Measurements from ENCODE around the gene NFKBIZ. TPM values are rescaled to one million over a fixed set of nuclear protein-coding genes. Genes with fewer than 3 reads are reported as not detected.
"Not testable (repeated sequence)": the region's sequence is repeated elsewhere in the genome, so short reads cannot be mapped to it uniquely, and the experiment has no call there.

Gene NFKBIZ
- total RNA-seq, 1 donor from 2014 or later = 31.8 TPM

DNA sequence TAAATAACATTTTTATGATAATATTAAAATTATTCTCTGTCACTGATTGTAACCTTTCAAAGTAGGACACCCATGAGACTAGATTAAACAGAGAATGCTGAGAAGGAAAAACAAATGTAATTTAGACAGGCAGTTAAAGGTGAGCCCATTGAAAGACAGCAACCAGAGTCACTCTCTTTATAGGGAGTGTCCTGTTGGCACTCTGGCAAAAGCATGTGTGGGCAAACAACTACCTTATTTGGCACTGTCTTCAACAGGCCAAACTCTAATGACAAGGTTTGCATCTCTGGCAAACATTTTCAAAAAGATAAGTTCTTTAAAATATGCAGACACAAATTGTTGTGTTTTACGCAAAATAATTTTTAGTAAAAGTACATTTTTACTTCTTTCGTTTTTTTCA lies 29.8 kb downstream of the NFKBIZ start:
- no peak for DNase-seq

DNA sequence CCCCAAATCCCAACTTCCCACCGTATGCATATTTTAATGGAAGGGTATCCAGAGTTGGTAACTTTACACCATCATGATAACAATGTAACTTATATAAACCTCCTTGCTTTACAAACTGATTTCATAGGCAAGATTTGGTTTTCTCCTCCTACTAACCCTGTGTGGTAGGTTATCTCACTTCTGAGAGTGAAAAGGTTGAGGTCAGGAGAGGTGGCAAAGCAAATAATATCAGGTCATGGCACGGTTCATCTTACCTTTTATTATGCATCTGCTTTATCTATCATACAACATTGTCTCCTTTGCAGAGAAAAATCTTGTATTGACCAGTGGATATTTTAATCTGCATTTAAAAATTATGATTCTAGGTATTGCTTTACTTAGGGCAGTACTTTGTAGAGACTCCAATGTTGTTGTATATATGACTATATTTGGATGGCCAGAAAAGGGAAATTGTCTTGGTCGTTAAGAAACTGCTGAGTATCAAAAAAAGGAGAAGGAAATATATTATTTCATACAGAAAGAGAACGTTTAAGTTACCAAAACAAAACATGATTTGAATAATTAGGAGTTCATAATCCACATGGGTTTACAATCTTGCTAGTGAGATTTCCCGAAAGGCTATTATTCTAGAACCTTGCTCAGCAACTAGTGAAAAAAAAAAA lies 30.4 kb downstream of the NFKBIZ start:
- no peak for DNase-seq

DNA sequence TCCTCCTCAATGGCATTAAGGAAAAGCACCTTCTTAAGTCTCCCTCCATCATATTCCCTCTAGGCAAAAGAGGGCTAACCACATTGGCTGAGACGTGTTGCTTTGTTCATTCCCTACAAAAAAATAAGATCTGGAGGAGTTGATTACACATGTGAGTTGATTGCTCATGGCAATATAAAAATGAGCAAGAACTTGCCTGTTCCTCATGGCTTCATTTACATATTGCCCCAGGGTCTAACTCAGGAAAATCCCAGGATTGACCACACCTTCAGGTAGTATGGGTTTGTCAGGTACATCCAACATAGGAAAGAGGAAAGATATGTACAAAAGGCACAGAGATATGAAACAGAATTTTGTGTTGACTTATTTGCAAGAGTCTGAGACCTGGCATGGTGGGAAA lies 35.5 kb downstream of the NFKBIZ start:
- no peak for DNase-seq

DNA sequence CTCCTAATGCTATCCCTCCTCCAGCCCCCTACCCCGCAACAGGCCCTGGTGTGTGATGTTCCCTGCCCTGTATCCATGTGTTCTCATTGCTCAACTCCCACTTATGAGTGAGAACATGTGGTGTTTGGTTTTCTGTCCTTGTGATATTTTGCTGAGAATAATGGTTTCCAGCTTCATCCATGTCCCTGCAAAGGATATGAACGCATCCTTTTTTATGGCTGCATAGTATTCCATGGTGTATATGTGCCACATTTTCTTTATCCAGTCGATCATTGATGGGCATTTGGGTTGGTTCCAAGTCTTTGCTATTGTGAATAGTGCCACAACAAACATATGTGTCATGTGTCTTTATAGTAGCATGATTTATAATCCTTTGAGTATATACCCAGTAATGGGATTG lies 36.3 kb downstream of the NFKBIZ start:
- not testable (repeated sequence) for DNase-seq

DNA sequence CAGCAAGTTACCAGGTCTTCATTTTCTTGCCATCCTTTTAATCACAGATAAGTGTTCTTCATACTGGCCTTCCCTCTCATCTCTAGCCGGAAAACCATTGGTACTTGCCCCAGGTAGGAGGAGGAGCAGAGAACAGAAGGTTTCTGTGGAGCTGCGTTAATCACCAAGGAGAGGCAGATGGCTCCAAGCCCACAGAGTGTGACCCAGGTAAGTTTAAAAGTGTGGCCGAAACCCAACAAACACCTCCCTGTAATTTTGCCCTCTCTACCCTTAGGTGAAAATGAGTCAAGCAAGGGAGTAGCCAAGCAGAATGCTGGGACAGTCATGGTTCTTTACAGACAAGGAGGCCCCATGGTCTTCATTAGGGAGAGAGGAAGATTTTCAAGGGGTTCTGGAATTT lies 37.3 kb downstream of the NFKBIZ start:
- no peak for DNase-seq

DNA sequence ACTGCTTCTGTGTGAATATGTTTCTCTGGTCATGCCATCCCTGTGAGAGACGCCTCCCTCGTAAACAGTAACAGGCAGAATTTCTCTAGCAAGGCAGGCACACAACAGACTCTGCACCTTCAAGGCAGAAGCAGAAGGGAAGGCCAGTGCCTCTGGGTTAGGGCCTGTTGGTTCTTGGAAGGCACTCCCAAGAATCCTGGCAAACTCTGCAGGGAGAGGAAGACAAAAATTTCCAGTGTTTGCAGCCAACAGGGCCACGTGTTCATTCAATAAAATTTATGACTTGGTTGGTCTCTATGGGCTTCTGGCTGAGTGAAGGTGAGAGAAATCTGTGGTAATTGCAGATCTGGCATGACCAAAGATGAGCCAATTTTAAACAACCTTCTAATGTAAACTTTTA lies 39.3 kb downstream of the NFKBIZ start:
- DNase-seq = no peak

DNA sequence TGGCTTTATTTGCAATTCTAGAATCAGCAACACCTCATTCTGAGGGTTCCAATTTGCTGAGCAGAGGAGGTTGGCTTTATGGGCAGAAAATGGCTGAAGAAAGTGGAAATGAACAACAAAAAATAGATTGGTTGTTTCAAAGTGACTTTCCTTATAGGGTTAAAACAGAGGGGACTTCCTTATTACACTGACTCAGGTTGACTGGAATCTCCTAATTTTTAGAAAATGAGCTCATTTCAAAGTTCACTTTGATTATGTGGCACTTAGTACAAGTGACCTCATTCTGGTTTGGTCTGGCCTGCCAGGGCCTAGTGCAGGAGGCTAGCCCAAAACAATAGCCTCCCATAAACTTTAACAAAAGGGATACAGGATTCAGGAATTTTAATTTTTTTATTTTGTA lies 41.4 kb downstream of the NFKBIZ start:
- peak; percentile 62 for DNase-seq

DNA sequence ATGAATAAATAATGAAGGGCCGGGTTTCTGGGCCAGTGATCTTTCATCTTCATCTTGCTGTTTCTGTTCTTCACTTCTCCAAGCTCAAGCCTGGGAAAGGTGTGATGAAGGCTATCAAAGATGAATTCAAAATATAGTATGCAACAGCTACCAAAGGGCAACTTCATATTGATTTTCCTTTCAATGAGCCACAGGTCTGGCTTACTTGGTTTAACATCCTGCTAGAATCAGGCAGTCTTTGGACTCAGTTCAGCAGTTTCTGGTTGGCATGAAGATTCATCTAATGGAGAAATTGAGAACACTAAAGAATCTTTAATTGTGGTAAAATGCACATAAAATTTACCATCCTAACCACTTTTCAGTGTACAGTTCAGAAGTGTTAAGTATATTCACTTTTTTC lies 43.3 kb downstream of the NFKBIZ start:
- no peak for DNase-seq

DNA sequence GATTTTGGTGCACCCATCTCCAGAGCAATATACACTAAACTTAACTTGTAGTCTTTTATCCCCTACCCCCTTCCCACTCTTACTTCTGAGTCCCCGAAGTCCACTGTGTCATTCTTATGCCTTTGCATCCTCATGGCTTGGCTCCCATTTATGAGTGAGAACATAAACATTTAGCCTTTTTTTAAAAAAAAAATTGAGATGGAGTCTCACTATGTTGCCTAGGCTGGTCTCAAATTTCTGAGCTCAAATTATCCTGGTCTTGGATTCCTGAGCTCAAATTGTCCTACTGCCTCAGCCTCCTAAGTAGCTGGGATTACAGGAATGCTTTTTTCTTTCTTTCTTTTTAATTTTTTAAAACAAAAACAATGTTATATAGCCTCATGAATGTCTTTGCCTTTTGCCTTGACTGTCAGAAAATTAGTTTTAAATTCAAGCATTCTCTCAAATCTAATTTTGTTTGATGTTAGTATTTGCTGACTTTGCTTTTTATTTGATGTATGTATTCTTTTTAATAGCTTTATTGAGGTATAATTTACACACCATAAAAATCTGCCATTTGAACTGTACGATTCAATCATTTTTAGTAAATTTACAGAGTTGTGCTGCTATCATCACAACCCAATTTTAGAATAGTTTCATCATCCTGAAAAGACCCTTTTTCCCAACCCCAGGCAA lies 46.9 kb downstream of the NFKBIZ start:
- DNase-seq = no peak

DNA sequence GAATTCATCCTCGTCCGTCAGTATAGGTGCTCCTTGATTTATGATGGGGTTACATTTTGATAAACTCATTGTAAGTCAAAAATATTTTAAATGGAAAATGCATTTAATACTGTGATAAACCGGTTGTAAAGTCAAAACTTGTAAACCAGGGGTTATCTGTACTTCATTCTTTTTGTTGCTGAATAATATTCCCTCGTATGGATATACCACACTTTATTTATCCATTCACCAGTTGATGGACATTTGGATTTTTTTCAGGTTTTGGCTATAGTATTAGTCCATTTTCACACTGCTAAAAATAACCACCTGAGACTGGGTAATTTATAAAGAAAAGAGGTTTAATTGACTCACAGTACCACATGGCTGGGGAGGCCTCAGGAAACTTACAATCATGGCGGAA lies 47.7 kb downstream of the NFKBIZ start:
- DNase-seq = no peak

DNA sequence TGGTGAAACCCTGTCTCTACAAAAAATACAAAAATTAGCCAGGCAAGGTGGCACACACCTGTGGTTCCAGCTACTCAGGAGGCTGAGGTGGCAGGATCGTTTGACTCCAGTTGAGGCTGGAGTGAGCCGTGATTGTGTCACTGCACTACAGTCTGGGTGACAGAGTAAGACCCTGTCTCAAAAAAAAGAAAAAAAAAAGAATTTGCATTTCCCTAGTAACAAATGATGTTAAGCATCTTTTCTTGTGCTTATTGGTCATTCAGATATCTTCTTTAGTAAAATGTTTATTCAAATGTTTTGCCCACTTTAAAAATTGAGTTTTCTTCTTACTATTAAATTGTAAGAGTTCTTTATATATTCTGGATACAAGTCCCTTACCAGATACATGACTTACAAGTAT lies 48.7 kb downstream of the NFKBIZ start:
- DNase-seq = no peak

DNA sequence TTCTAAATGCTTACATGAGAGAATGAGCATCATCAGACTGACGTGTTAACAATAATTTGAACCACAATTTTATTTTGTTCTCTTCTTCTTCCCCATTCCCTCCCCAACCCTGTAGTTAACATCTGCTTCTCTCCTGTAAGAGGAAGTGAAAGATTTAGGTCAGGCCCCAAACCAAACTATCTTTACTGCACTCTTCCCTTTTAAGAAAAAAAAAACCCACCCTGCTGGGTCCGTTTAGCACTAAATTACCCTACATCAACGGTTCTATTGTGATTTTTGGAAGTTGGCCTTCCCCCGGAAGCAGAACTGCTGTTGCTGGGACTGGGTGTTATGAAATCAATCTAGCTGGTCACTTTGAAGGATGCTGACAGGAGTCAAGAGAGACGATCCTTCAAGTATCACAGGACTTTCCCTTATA lies 49.4 kb downstream of the NFKBIZ start:
- DNase-seq = no peak

DNA sequence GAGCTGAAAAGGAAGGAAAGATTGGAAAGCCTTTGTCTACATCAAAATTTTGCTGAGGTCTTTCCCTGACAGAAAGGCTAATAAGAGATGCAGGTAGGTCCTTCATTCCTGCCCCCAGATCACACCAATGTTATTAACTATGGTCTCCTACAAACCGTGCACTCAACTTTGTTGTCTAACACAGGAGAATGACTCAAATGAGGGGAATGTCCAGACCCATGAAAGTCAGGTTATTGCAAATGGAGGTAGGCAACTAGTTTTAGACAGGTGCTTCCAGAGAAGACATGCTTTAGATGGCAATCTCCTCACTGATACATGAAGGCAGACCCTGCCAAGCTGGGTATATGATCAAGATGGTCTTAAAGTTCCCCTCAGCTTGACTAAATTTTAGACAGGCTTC lies 51.0 kb downstream of the NFKBIZ start:
- DNase-seq = no peak

DNA sequence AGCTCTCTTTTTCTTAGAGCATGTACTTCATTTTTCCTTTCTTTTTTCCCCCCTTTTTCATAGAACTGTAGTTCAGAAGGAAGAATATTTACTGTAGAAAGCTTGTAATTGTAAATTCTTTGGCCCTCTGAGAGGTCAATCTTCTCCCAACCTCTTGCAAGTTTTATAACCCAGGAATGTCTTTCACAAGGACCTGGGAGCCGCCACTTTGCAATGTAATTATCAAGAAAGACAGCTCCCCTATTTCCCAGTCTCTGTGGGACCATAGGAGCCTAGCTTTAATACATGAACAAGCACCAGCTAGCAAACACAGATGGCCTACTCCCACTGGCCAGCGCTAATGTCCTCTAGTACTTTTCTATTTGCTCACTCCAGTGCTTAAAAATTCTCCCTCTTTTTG lies 51.4 kb downstream of the NFKBIZ start:
- no peak for DNase-seq

DNA sequence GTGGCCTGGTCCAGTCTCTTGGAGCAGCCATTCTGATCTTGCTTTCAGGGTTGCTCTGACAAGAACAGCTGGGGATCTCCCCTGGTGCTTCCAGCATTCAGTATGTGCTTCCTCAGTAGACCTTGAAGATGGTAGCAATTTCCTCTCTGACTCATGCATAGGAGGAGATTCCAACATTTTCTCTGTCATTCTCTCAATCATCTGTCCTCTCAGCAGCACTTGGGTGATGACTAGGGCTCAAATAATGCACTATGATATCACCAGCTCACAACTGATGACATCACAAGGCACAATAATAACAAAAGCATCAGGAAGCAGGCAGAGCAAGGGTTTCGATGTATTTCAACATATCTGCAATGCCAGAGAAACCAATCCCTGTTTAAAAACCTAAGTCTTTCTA lies 52.7 kb downstream of the NFKBIZ start:
- peak; percentile 61 for DNase-seq

DNA sequence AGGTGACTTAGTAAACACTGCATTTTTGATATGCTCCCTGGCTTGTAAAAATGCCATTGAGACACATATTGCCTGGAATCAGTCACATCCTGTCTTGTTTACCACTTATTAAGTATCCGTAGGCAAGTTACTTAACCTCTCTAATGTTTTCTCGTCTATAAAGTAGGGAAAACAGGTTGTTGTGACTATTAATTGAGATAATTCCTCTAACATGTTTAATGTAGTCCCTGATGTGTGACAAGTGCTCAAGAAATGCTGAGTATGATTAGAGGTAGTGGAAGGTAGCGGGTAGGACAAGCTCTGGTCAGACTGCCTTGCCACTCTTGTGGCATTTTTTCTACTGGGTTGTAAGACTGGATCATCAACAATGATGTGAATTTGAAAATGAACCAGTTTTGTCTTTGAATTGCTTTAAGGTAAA lies 54.1 kb downstream of the NFKBIZ start:
- DNase-seq = no peak

DNA sequence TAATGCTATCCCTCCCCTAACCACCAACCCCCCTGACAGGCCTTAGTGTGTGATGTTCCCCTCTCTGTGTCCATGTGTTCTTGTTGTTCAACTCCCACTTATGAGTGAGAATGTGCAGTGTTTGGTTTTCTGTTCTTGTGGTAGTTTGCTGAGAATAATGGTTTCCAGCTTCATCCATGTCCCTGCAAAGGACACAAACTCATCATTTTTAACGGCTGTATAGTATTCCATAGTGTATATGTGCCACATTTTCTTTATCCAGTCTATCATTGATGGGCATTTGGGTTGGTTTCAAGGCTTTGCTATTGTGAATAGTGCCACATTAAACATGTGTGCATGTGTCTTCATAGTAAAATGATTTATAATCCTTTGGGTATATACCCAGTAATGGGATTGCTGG lies 56.3 kb downstream of the NFKBIZ start:
- DNase-seq = not testable (repeated sequence)

Other genes starting within 250 kb of the NFKBIZ start
- 27.6 and 28.0 TPM in 2 replicates for gene ZBTB11, start 172.4 kb upstream of the NFKBIZ start, total RNA-seq
- gene RPL24, start 162.8 kb upstream of the NFKBIZ start, total RNA-seq = 1,283 and 2,049 TPM in 2 replicates
- 11.1 and 12.8 TPM in 2 replicates for gene CEP97, start 124.9 kb upstream of the NFKBIZ start, total RNA-seq
- 5.1 and 13.5 TPM in 2 replicates for gene NXPE3, start 70.3 kb upstream of the NFKBIZ start, total RNA-seq